HT-29 (cell line): ENCODE measurements around the gene NAA15. TPM values are rescaled to one million over a fixed set of nuclear protein-coding genes. Genes with fewer than 3 reads are reported as not detected.
"Not testable (repeated sequence)": the region's sequence is repeated elsewhere in the genome, so short reads cannot be mapped to it uniquely, and the experiment has no call there.

Experiments
- DNase-seq: peaks from one replicate; pipeline ENCODE4 v3.0.0-alpha.2; 2015; ENCODE audit warnings: low spot score
- small RNA-seq: library from RNA; depleted of rRNA; stranded (forward); fragments of <200 nt; gene quantifications from one replicate; pipeline ENCODE3, GENCODE V24; 2014
- total RNA-seq: library from RNA; depleted of rRNA; stranded (reverse); fragments of >200 nt; shearing (Covaris generic); gene quantifications from 2 replicates; pipeline ENCODE4 v1.2.3, GENCODE V29; 2014; rRNA removed

Gene NAA15
- total RNA-seq, 1 experiment from 2014 or later = 18.2 TPM

DNA sequence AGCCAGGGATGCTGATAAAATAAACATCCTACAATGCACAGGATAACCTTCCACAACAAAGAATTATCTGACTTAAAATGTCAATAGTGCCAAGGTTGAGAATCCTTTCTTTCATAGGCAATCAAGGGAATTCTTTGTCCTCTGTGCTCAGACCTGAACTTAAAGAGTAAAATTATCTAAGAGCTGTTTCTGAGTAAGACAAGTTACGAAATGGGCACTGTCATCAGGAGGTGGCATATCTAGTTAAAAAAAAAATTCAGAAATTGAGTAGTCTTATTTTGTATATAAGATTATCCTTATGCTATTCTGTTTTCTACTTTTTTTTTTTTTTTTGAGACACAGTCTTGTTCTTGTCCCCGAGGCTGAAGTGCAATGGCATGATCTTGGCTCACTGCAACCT lies 149.3 kb downstream of the NAA15 start:
- no peak for DNase-seq

DNA sequence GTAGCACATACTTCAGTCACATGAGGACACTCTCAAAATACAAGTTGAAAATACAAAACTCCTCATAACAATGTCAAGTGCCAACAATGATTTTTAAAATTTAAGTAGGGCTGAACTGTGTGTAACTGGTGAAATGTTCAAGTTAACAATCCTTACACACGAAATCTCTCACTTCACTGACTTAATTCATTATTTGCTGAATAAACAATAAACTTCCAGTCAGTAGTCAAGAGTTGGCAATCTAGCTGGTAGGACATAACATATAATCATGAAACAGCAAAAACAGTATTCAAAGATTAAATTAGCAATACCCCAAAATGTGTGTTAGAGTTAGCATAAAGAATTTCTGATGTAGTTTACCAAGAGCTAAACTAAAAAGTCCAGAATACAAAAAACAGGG lies 150.7 kb downstream of the NAA15 start:
- no peak for DNase-seq

GRCh38 chr4:139453041-139453370 lies 151.7 kb downstream of the NAA15 start:
- DNase-seq = peak; percentile 91

DNA sequence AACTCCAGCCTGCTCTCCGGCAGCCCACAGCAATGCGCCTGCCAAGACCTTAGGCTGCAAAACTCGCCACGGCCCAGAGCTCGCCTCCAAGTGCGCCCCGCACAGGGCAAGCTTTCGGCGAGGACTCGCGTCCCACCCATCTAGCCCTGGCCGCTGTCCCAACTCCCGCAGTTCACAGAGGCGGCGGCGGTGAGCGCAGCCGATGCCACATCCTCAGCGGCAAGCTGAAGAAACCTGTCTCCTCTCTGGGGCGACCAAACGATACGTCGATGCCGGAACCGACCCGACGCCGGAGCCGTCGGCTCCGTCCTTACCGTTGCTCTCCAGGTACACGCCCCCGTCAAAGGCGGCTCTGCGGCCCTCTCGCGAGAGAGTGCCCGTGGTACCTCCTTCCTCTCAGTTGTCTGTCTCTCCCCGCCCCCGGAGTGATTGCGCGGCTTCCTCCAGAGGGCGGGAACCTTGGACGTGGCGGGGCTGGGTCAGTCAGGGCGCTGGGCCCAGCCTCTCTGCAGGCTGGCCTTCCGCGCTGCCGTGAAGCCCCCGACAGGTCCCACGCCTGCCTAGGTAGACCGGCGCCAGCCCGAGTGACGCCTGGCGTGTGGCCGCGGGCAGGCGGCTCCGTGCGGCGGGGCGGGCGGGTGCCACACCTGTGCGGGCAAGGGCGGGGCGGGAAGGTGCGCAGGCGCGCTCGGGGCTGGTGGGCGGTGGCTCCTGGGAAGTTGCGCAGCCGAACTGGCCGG lies 152.2 kb downstream of the NAA15 start:
- DNase-seq = peak; percentile 96

- DNase-seq = no peak
Measured at GRCh38 chr4:139454111-139455045, 153.1 kb downstream of the NAA15 start, which contains the start of gene RAB33B. Gene RAB33B (plus strand): TSS chr4:139454121. CDS start chr4:139454196, 75 bp downstream.

DNA sequence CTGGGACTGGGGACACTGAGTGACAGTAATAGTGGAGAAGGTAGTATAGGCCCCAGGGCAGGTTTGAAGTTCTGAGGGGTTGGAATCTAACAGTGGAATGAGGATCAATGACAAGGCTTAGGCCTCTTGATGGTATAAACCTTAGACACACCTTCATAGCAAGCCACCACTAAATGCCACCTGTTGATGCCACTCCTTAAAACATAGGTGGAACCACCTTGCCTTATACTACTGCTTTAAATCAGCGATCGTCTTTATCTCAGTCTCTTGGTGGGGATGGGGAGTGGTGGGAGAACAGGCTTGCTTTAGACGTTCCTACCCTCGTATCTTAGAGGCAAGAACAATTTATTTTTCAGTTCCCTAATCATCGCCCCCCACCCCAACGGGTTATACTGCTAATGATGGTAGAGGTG lies 153.8 kb downstream of the NAA15 start:
- peak; percentile 48 for DNase-seq

DNA sequence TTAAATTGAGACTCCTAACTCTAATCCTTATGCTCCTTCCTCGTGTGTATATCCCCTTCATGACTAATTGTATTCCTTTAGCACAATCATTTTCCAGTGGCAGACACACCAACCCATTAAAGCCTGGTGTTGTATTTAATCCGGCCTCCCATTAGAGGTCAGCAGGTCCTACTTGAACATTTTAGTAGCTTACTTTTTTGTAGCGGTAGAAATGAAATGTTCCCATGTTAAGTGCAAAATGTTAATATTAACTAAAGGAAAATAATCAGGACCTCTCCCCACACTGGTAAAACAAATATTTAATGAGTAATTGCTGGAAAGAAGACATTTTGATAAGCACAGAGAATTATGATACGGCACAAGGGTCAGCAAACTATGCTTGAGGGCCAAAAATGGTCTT lies 156.0 kb downstream of the NAA15 start:
- DNase-seq = no peak

DNA sequence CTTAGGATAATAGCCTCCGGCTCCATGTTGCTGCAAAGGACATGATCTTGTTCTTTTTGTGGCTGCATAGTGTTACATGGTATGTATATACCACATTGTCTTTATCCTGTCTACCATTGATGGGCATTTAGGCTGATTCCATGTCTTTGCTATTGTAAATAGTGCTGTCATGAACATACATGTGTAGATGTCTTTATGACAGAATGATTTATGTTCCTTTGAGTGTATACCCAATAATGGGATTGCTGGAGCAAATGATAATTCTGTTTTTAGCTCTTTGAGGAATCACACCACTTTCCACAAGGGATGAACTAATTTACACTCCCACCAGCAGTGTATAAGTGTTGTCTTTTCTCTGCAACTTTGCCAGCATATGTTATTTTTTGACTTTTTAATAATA lies 157.2 kb downstream of the NAA15 start:
- no peak for DNase-seq

DNA sequence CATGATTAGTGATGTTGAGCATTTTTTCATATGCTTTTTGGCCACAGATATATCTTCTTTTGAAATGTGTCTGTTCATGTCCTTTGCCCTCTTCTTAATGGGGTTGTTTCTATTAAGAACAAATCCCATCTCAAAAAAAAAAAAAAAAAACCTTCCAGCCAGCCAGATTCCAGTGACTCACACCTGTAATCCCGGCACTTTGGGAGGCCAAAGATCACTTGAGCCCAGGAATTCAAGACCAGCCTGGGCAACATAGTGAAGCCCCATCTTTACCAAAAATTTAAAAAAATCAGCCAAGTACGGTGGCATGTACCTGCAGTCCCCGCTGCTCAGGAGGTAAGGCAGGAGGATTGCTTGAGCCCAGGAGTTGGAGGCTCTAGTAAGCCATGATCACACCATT lies 157.7 kb downstream of the NAA15 start:
- peak; percentile 24 for DNase-seq

- DNase-seq = no peak
Measured at GRCh38 chr4:139460565-139460964, 159.3 kb downstream of the NAA15 start.

- no peak for DNase-seq
Measured at GRCh38 chr4:139461022-139461628, 159.8 kb downstream of the NAA15 start.

DNA sequence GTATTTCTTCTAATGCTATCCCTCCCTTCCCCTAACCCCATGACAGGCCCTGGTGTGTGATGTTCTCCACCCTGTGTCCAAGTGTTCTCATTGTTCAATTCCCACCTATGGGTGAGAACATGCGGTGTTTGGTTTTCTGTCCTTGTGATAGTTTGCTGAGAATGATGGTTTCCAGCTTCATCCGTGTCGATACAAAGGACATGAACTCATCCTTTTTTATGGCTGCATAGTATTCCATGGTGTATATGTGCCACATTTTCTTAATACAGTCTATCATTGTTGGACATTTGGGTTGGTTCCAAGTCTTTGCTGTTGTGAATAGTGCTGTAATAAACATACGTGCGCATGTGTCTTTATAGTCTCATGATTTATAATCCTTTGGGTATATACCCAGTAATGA lies 163.2 kb downstream of the NAA15 start:
- not testable (repeated sequence) for DNase-seq

- DNase-seq = no peak
Measured at GRCh38 chr4:139465922-139466321, 164.6 kb downstream of the NAA15 start.

GRCh38 chr4:139468756-139469155 lies 167.5 kb downstream of the NAA15 start:
- DNase-seq = not testable (repeated sequence)

GRCh38 chr4:139469216-139469615 lies 167.9 kb downstream of the NAA15 start:
- DNase-seq = no peak

Small RNA genes within 50 kb of the gene (small RNA-seq; reads per million reads assigned to genes)
- not detected for gene RF01225
- gene RNU6-1074P = not detected
- gene RNU6-1214P = not detected

Other genes with a start within 250 kb of the NAA15 start
- 18.6 and 20.6 TPM in 2 replicates for gene ELF2, start 124.3 kb upstream of the NAA15 start, total RNA-seq
- gene MGARP, start 21.3 kb upstream of the NAA15 start, total RNA-seq = not detected in 2 replicates
- gene NDUFC1, start 972 bp downstream of the NAA15 start, total RNA-seq = 57.6 and 64.8 TPM in 2 replicates
- gene RAB33B, start 152.6 kb downstream of the NAA15 start, total RNA-seq = 4.6 and 6.1 TPM in 2 replicates